GM12878 (cell line): ENCODE results near the gene GABBR2. TPM values are rescaled to one million over a fixed set of nuclear protein-coding genes. Genes with fewer than 3 reads are reported as not detected.

Source experiments
- ATAC-seq: fragments of 200-7000 bp; cut with Tn5 transposase; 3 replicates; pipeline ENCODE4 v1.9.1; 2020; ENCODE audit warnings: mild to moderate bottlenecking, moderate library complexity
- BruUV-seq: library from RNA; stranded (reverse); fragments of 400-500 nt; replicated peaks from 2 replicates; lab custom pipeline; 2021; lab: Mats Ljungman, UMichigan
- CTCF ChIA-PET: fragments of 300-600 bp; sonication (Branson Sonifier 250); formaldehyde crosslinking; extraction: SDS; loops from one replicate; lab custom pipeline; 2021; ENCODE audit warnings: inconsistent platforms; lab: Yijun Ruan, JAX
- POLR2A ChIA-PET: fragments of 350-600 bp; formaldehyde crosslinking; extraction: SDS; loops from one replicate; lab custom pipeline; 2021; ENCODE audit warnings: inconsistent platforms; lab: Charles Lee
- RAD21 ChIA-PET: fragments of 300-600 bp; sonication (Branson Sonifier 250); formaldehyde crosslinking; loops from one replicate; lab custom pipeline; 2023; ENCODE audit warnings: antibody characterized with exemption; ENCODE audit not compliant: unreplicated experiment; lab: Charles Lee
- SMC1A ChIA-PET: fragments of 300-600 bp; sonication (Branson Sonifier 250); formaldehyde crosslinking; loops from one replicate; lab custom pipeline; 2023; ENCODE audit not compliant: unreplicated experiment, uncharacterized antibody; lab: Charles Lee
- DNase-seq: peaks from one replicate; pipeline ENCODE4 v3.0.0-alpha.2; 2011; ENCODE audit warnings: low read depth, low spot score
- FAIRE-seq: peaks from 3 replicates; lab custom pipeline; 2011; peaks lifted over from hg19 to GRCh38; lab: Jason Lieb, UNC
- H2AFZ ChIP-seq: 2 replicates; pipeline ENCODE4 v1.6.0; 2011; ENCODE audit warnings: low read depth, low read length, control low read depth; ENCODE audit not compliant: control insufficient read depth
- H3K27ac ChIP-seq: 2 replicates; pipeline ENCODE4 v1.5.1; 2011; ENCODE audit warnings: control low read depth; ENCODE audit not compliant: control insufficient read depth, insufficient read depth
- H3K27me3 ChIP-seq, 2 experiments: replicated peaks in 1 of 2; 2 replicates each; pipeline versions ENCODE4 v1.6.0 to v1.6.1; 2011; ENCODE audit warnings: low read length in 1 of 2; ENCODE audit not compliant: control insufficient read depth in 2 of 2, insufficient read depth in 2 of 2
- H3K36me3 ChIP-seq, 2 experiments: 2 replicates each; pipeline ENCODE4 v1.5.1; 2011; ENCODE audit warnings: low read length in 1 of 2; ENCODE audit not compliant: control insufficient read depth in 2 of 2, insufficient read depth in 2 of 2
- H3K4me1 ChIP-seq: 2 replicates; pipeline ENCODE4 v1.6.1; 2011; ENCODE audit warnings: mild to moderate bottlenecking, low read length, moderate library complexity, mixed read lengths; ENCODE audit not compliant: control insufficient read depth, insufficient read depth
- H3K4me2 ChIP-seq: 2 replicates; pipeline ENCODE4 v1.6.0; 2011; ENCODE audit warnings: control low read depth; ENCODE audit not compliant: control insufficient read depth, insufficient read depth
- H3K4me3 ChIP-seq: fragments of 200-600 bp; sonication (generic); 2 replicates; pipeline ENCODE4 v1.5.1; 2016
- H3K79me2 ChIP-seq: 2 replicates; pipeline ENCODE4 v1.6.0; 2011; ENCODE audit warnings: low read length; ENCODE audit not compliant: control insufficient read depth, insufficient read depth
- H3K9ac ChIP-seq: 2 replicates; pipeline ENCODE4 v1.8.0; 2011; ENCODE audit warnings: low read length, control low read depth, mixed read lengths; ENCODE audit not compliant: control insufficient read depth, insufficient read depth
- H3K9me3 ChIP-seq: replicated peaks from 3 replicates; pipeline ENCODE4 v1.5.1; 2011; ENCODE audit warnings: mild to moderate bottlenecking, low read length; ENCODE audit not compliant: control insufficient read depth, insufficient read depth
- H4K20me1 ChIP-seq: 2 replicates; pipeline ENCODE4 v1.6.0; 2011; ENCODE audit not compliant: control insufficient read depth, insufficient read depth
- BHLHE40 ChIP-seq, 2 experiments: fragments of 450-650 bp in 1 of 2; IDR thresholded peaks; 2 replicates each; pipeline ENCODE4 v1.6.1; 2011 to 2017; ENCODE audit warnings: low read depth in 2 of 2, borderline replicate concordance in 1 of 2, improper control_type of control experiment in 1 of 2, low read length in 1 of 2, mild to moderate bottlenecking in 1 of 2
- CREM ChIP-seq: IDR thresholded peaks from 2 replicates; pipeline ENCODE4 v1.6.1; 2014; ENCODE audit warnings: antibody characterized with exemption, low read depth
- CTCF ChIP-seq, 3 experiments: IDR thresholded peaks in 2 of 3; conservative IDR thresholded peaks in 1 of 3; 2 replicates each; pipeline ENCODE4 v1.5.1; 2011; ENCODE audit warnings: low read depth in 3 of 3, low read length in 3 of 3, mild to moderate bottlenecking in 3 of 3, control low read depth in 2 of 3, moderate library complexity in 2 of 3, inconsistent platforms in 1 of 3, mixed read lengths in 1 of 3; ENCODE audit not compliant: control insufficient read depth in 2 of 3, insufficient read depth in 1 of 3; ENCODE audit errors: extremely low read depth in 1 of 3
- KLF5 ChIP-seq: fragments of 450-650 bp; IDR thresholded peaks from 2 replicates; pipeline ENCODE4 v1.6.1; 2014; ENCODE audit warnings: mild to moderate bottlenecking; ENCODE audit not compliant: partially characterized antibody
- MEF2B ChIP-seq: fragments of 450-650 bp; IDR thresholded peaks from 2 replicates; pipeline ENCODE4 v1.6.1; 2018; ENCODE audit warnings: mild to moderate bottlenecking, moderate library complexity; ENCODE audit not compliant: partially characterized antibody, poor library complexity, severe bottlenecking
- MTA3 ChIP-seq: IDR thresholded peaks from 2 replicates; pipeline ENCODE4 v1.6.1; 2012; ENCODE audit warnings: low read length, inconsistent platforms, borderline replicate concordance
- NFXL1 ChIP-seq: fragments of 450-650 bp; IDR thresholded peaks from 2 replicates; pipeline ENCODE4 v1.6.1; 2017; ENCODE audit warnings: antibody characterized with exemption, mild to moderate bottlenecking, borderline replicate concordance
- PAX8 ChIP-seq: fragments of 450-650 bp; IDR thresholded peaks from 2 replicates; pipeline ENCODE4 v1.6.1; 2017; ENCODE audit warnings: mild to moderate bottlenecking, moderate library complexity
- POU2F2 ChIP-seq: IDR thresholded peaks from 3 replicates; pipeline ENCODE4 v1.6.1; 2011; ENCODE audit warnings: low read depth, mild to moderate bottlenecking, low read length, borderline replicate concordance
- RAD51 ChIP-seq: fragments of 450-650 bp; IDR thresholded peaks from 2 replicates; pipeline ENCODE4 v1.6.1; 2016; ENCODE audit warnings: moderate library complexity, mild to moderate bottlenecking, inconsistent platforms
- RELA ChIP-seq: fragments of 450-650 bp; IDR thresholded peaks from 2 replicates; pipeline ENCODE4 v1.8.0; 2014; ENCODE audit warnings: borderline replicate concordance; ENCODE audit not compliant: partially characterized antibody
- SMAD5 ChIP-seq: IDR thresholded peaks from 2 replicates; pipeline ENCODE4 v1.6.1; 2016; ENCODE audit warnings: antibody characterized with exemption, low read depth
- SP1 ChIP-seq: IDR thresholded peaks from one replicate; pipeline ENCODE4 v1.6.1; 2011; ENCODE audit warnings: low read depth, low read length
- SRF ChIP-seq, 2 experiments: IDR thresholded peaks; 2 replicates each; pipeline ENCODE4 v1.6.1; 2011; ENCODE audit warnings: low read depth in 2 of 2, low read length in 2 of 2, mild to moderate bottlenecking in 1 of 2, moderate library complexity in 1 of 2
- TCF12 ChIP-seq: IDR thresholded peaks from 2 replicates; pipeline ENCODE4 v1.6.1; 2011; ENCODE audit warnings: low read depth, mild to moderate bottlenecking, low read length
- YBX1 ChIP-seq: fragments of 450-650 bp; IDR thresholded peaks from 2 replicates; pipeline ENCODE4 v1.6.1; 2016; ENCODE audit warnings: antibody characterized with exemption
- ZBTB40 ChIP-seq: fragments of 450-650 bp; IDR thresholded peaks from 2 replicates; pipeline ENCODE4 v1.6.1; 2016; ENCODE audit warnings: mild to moderate bottlenecking, moderate library complexity, borderline replicate concordance
- ZNF207 ChIP-seq: fragments of 450-650 bp; IDR thresholded peaks from 2 replicates; pipeline ENCODE4 v1.6.1; 2014; ENCODE audit warnings: antibody characterized with exemption, mild to moderate bottlenecking, borderline replicate concordance
- ZNF24 ChIP-seq: fragments of 450-650 bp; IDR thresholded peaks from 2 replicates; pipeline ENCODE4 v1.6.1; 2017; ENCODE audit warnings: antibody characterized with exemption, mild to moderate bottlenecking
- WGBS: methylation state at CpG from one replicate; pipeline ENCODE4 v1.1.6; 2016; ENCODE audit warnings: low lambda C conversion rate; ENCODE audit not compliant: insufficient replicate concordance, insufficient coverage; ENCODE audit errors: missing lambda C conversion rate; 5-methylcytosine and 5-hydroxymethylcytosine counted together
- in situ Hi-C: fragments of 300-500 bp; cut with MboI; formaldehyde crosslinking; loops from 9 replicates; pipeline ENCODE4 v1.14.3; 2018; ENCODE audit warnings: mixed read lengths
- intact Hi-C: fragments of 100-400 bp; cut with micrococcal nuclease; formaldehyde crosslinking; loops from one replicate; pipeline ENCODE4 v1.14.2; 2022; ENCODE audit not compliant: unreplicated experiment
- polyA plus RNA-seq, 11 experiments: library from polyadenylated mRNA; depleted of rRNA in 4 of 11; unstranded in 6 of 11; stranded (reverse) in 5 of 11; fragments of >200 nt; fragmentation: Nextera tagmentation in 4 of 11; fragmentation: Illumina TruSeq in 1 of 11; extraction: Ambion mirVana in 4 of 11; extraction: Trizol in 1 of 11; gene quantifications; 1 replicate in 1 of 11; 2 replicates in 10 of 11; pipeline versions ENCODE4 v1.2.1 to v1.2.3, GENCODE V29; 2011 to 2016; ENCODE audit warnings: inconsistent platforms in 2 of 11, missing spikeins in 2 of 11, low read depth in 1 of 11
- total RNA-seq, 4 experiments: library from RNA; depleted of rRNA in 3 of 4; stranded (reverse); fragments of >200 nt in 3 of 4; fragmentation: Illumina TruSeq in 1 of 4; extraction: Trizol in 1 of 4; gene quantifications; 2 replicates each; pipeline versions ENCODE4 v1.2.1 to v1.2.3, GENCODE V29; 2013 to 2021

Gene GABBR2
- total and polyA plus RNA-seq, 10 of the 15 experiments (the other 5 are each of a cell fraction or from before 2014, with no cell fraction given) = 0.02 to 2.2 (median 0.06) TPM; not detected in 2

DNA sequence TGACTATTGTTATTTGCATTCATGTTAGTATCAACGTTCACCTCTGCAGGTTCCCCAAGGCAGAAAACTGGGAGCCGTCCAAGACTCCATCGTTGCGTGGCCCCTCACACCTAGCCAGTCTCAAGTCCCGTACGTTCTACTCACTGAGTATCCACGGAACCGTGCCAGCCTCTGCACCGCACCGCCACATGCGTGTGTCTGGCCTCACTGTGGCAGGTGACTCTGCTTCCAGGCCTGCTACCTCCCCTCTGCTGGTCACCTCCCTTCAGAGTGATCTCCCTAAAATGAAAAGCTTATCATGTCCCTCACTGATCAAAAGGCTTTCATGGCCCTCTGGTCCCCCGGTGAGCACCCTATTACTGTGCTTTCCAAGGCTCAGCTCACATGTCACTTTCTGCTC, 108.1 kb downstream of the GABBR2 start (continued):
- no peak for TF ChIP-seq RELA

- Histone ChIP-seq H3K36me3 (no peaks in the 10 kb centered on the region), H3K9ac (no peak overlapping the region), H3K79me2 (no peaks in the 10 kb centered on the region), H3K9me3 (no peaks in the 10 kb centered on the region), H2AFZ (no peak overlapping the region), H3K4me3 (no peak overlapping the region), H3K27me3 (peaks cover 0 to 3% of the 10 kb centered on the region in 2 experiments; a peak in 1 of 4 replicates), H3K4me1 (no peaks in the 10 kb centered on the region), H4K20me1 (no peaks in the 10 kb centered on the region), H3K27ac (no peak overlapping the region), H3K4me2 (no peak overlapping the region)
- DNase-seq (no peak), ATAC-seq (no peak), FAIRE-seq (no peak)
- 43% methylated on average over 8 of the region's 8 CpGs for WGBS
- TF ChIP-seq CREM = no peak
- TF ChIP-seq POU2F2 = no peak
- no peak for TF ChIP-seq TCF12
- TF ChIP-seq PAX8 = no peak
- no peak for TF ChIP-seq MEF2B
- TF ChIP-seq YBX1 = no peak
- TF ChIP-seq MTA3 = no peak
- TF ChIP-seq ZBTB40 = no peak
- TF ChIP-seq SMAD5 = no peak
- TF ChIP-seq RAD51 = no peak
- no peak for TF ChIP-seq BHLHE40 (IDR thresholded peaks at IDR 0.05; ENCODE audit: borderline replicate concordance in 1 of 2, low read depth in 2 of 2, low read length in 1 of 2)
- TF ChIP-seq KLF5 = no peak
- TF ChIP-seq ZNF24 = no peak
- no peak for TF ChIP-seq ZNF207
- TF ChIP-seq CTCF (IDR thresholded peaks at IDR 0.05 in 2 of 3, conservative IDR thresholded peaks at IDR 0.05 in 1 of 3; ENCODE audit: control insufficient read depth in 2 of 3, extremely low read depth in 1 of 3, insufficient read depth in 1 of 3, low read depth in 3 of 3, low read length in 3 of 3) = no peak
- TF ChIP-seq NFXL1 = no peak
- TF ChIP-seq SRF (IDR thresholded peaks at IDR 0.05; ENCODE audit: low read depth in 2 of 2, low read length in 2 of 2) = no peak
- TF ChIP-seq SP1 = no peak
- no TSS peak for BruUV-seq
- ChIA-PET POLR2A (no interaction called here), SMC1A (interaction anchor here (1.0 kb wide), 1 partner anchor 21 kb away, joined by 3 read pairs; no protein-coding TSS in a partner anchor), CTCF (no interaction called here), RAD21 (no interaction called here)
- intact Hi-C loops (no loop called here), in situ Hi-C loops (no loop called here)
Measured at GRCh38 chr9:98599566-98600216, 109.0 kb downstream of the GABBR2 start.
